Retinal pigment epithelial cell (primary cell): ENCODE measurements around the gene CIAPIN1.

Source experiments
- DNase-seq: peaks from one replicate; pipeline ENCODE4 v3.0.0-alpha.2; 2010; ENCODE audit warnings: low read depth
- H3K4me3 ChIP-seq: 2 replicates; pipeline ENCODE4 v1.5.1; 2011; ENCODE audit warnings: mild to moderate bottlenecking, low read length, control low read depth, moderate library complexity
- CTCF ChIP-seq: conservative IDR thresholded peaks from 2 replicates; pipeline ENCODE4 v1.5.1; 2011; ENCODE audit warnings: low read depth, low read length, control low read depth, inconsistent platforms

Gene CIAPIN1

GRCh38 chr16:57412584-57412983, 34.6 kb downstream of the CIAPIN1 start:
- TF ChIP-seq CTCF, result no peak
- DNase-seq, result no peak
- no peak overlapping the region for H3K4me3 ChIP-seq

GRCh38 chr16:57411362-57411976, 35.7 kb downstream of the CIAPIN1 start:
- TF ChIP-seq CTCF, result no peak
- H3K4me3 ChIP-seq, result no peak overlapping the region
- DNase-seq, result no peak

- DNase-seq, result no peak
- H3K4me3 ChIP-seq, result no peak overlapping the region
- no peak for TF ChIP-seq CTCF
These were observed 37.2 kb downstream of the CIAPIN1 start for GRCh38 chr16:57409870-57410587.

- H3K4me3 ChIP-seq, result no peak overlapping the region
- no peak for TF ChIP-seq CTCF
- DNase-seq, result no peak
These were observed 38.1 kb downstream of the CIAPIN1 start for GRCh38 chr16:57409065-57409464.

GRCh38 chr16:57407521-57408353, 39.4 kb downstream of the CIAPIN1 start:
- H3K4me3 ChIP-seq, result no peak overlapping the region
- DNase-seq, result no peak
- no peak for TF ChIP-seq CTCF

GRCh38 chr16:57406881-57407280, 40.3 kb downstream of the CIAPIN1 start:
- no peak for DNase-seq
- no peak for TF ChIP-seq CTCF
- no peak overlapping the region for H3K4me3 ChIP-seq
